ENCODE measurements around the gene LRRC8C. TPM values are rescaled to one million over a fixed set of nuclear protein-coding genes. Genes with fewer than 3 reads are reported as not detected.

LRRC8C gene
- total RNA-seq, 1 experiment from 2014 or later, result 4.4 TPM

- H3K4me3 Mint-ChIP-seq (ENCODE audit: unreplicated experiment), result no peak overlapping the region
- DNase-seq (ENCODE audit: unreplicated experiment), result no peak
- intact Hi-C loops (cut with micrococcal nuclease), result loop anchor here (5.0 to 10.0 kb wide), 2 partner anchors 325 to 357 kb away; no protein-coding TSS in a partner anchor
- BruUV-seq (replicated peaks), result no TSS peak
- no peak for TF ChIP-seq CTCF (IDR thresholded peaks at IDR 0.05; ENCODE audit: unreplicated experiment)
- H3K27me3 Mint-ChIP-seq (ENCODE audit: insufficient read depth, unreplicated experiment), result no peaks in the 10 kb centered on the region
- H3K9me3 Mint-ChIP-seq (ENCODE audit: unreplicated experiment), result no peaks in the 10 kb centered on the region
- no peaks in the 10 kb centered on the region for H3K4me1 Mint-ChIP-seq (ENCODE audit: insufficient read depth, unreplicated experiment)
- H3K27ac Mint-ChIP-seq (ENCODE audit: low read depth, unreplicated experiment), result no peak overlapping the region
- ChIA-PET POLR2A (interaction anchor here (1.0 kb wide), 1 partner anchor 26 kb away, joined by 3 read pairs; no protein-coding TSS in a partner anchor), CTCF (interaction anchor here (0.7 to 7.5 kb wide), 9 partner anchors 13 to 705 kb away, joined by 3 to 93 read pairs (median 4); no protein-coding TSS in a partner anchor)
- no peaks in the 10 kb centered on the region for H3K36me3 Mint-ChIP-seq (ENCODE audit: insufficient read depth, unreplicated experiment)
These were observed 2.9 kb upstream of the LRRC8C start for GRCh38 chr1:89630048-89630447.

DNA sequence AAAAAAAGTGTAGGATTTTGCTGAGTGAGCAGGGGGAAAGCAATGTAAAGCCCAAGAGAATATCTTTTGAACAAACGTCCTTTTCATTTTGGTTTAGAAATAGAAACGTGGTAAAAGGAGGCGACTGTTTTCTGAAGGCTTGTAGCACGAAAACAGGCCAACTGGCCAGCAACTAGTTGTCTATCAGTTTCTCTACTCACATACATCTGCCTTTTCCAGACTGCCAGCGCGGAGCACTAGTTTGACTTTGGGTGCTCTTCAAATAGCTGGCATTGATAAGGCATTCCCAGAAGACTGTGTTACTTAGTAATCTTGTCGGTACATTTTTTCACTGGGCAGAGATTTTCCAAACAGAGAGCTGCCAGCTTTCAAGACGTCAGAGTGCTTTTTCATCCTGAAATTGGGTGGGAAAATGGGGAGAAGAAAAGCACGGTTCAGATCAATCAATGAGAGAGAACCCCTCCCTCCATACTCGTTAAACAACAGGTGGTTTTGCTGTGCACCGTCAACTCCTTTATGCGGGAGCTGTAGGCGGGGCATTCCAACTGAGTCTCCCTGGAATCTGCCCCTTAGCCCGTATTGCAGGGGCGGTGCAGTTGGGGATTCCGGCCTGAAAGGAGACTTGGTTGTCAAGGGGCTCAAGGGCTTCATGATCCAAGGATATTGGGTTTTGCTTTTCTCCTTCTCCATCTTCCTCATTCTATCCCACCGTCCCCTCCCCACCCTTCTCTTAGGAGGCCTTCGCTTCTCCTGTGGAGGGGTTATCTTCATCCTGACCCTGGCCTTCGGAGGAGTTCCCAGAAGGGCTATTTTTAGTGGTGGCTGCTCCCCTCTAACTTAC is 884 bp upstream of the LRRC8C start:
- Mint-ChIP-seq H3K27me3 (ENCODE audit: insufficient read depth, unreplicated experiment) (no peaks in the 10 kb centered on the region), H3K4me3 (ENCODE audit: unreplicated experiment) (peak overlapping the region; percentile 85), H3K36me3 (ENCODE audit: insufficient read depth, unreplicated experiment) (no peaks in the 10 kb centered on the region), H3K4me1 (ENCODE audit: insufficient read depth, unreplicated experiment) (peaks cover 11% of the 10 kb centered on the region), H3K9me3 (ENCODE audit: unreplicated experiment) (no peaks in the 10 kb centered on the region), H3K27ac (ENCODE audit: low read depth, unreplicated experiment) (peak overlapping the region; percentile 10)
- CTCF ChIA-PET, result interaction anchor here (0.5 to 7.5 kb wide), 12 partner anchors 9 to 1646 kb away, joined by 3 to 93 read pairs (median 4); no protein-coding TSS in a partner anchor
- intact Hi-C loops (cut with micrococcal nuclease), result loop anchor here (5.0 to 10.0 kb wide), 2 partner anchors 323 to 355 kb away; no protein-coding TSS in a partner anchor
- no peak for DNase-seq (ENCODE audit: unreplicated experiment)
- POLR2A ChIA-PET, result interaction anchor here (0.8 to 2.4 kb wide), 5 partner anchors 11 to 663 kb away, joined by 3 to 7 read pairs (median 4); no protein-coding TSS in a partner anchor
- no peak for TF ChIP-seq CTCF (IDR thresholded peaks at IDR 0.05; ENCODE audit: unreplicated experiment)
- BruUV-seq (replicated peaks), result no TSS peak

GRCh38 chr1:89633248-89633799 is 404 bp downstream of the LRRC8C start:
- DNase-seq (ENCODE audit: unreplicated experiment), result peak; percentile 45
- Mint-ChIP-seq H3K36me3 (ENCODE audit: insufficient read depth, unreplicated experiment) (no peaks in the 10 kb centered on the region), H3K9me3 (ENCODE audit: unreplicated experiment) (no peaks in the 10 kb centered on the region), H3K27ac (ENCODE audit: low read depth, unreplicated experiment) (peak overlapping the region; percentile 57), H3K27me3 (ENCODE audit: insufficient read depth, unreplicated experiment) (no peaks in the 10 kb centered on the region), H3K4me1 (ENCODE audit: insufficient read depth, unreplicated experiment) (peaks cover 24% of the 10 kb centered on the region), H3K4me3 (ENCODE audit: unreplicated experiment) (peak overlapping the region; percentile 85)
- TF ChIP-seq CTCF (IDR thresholded peaks at IDR 0.05; ENCODE audit: unreplicated experiment), result no peak
- ChIA-PET CTCF (interaction anchor here (0.6 to 7.5 kb wide), 12 partner anchors 10 to 649 kb away, joined by 3 to 93 read pairs (median 4); no protein-coding TSS in a partner anchor), POLR2A (interaction anchor here (0.7 to 2.4 kb wide), 5 partner anchors 10 to 130 kb away, joined by 4 to 7 read pairs (median 4); no protein-coding TSS in a partner anchor)
- intact Hi-C loops (cut with micrococcal nuclease), result loop anchor here (1.0 to 10.0 kb wide), 3 partner anchors 130 to 354 kb away; no protein-coding TSS in a partner anchor
- BruUV-seq (replicated peaks), result no TSS peak

Data from MCF 10A (cell line).